ENCODE results near the gene C4orf51.

- TF ChIP-seq EZH2 (IDR thresholded peaks at IDR 0.05; ENCODE audit: borderline replicate concordance, low read depth, low read length, poor library complexity, severe bottlenecking) (no peak), CTCF (conservative IDR thresholded peaks at IDR 0.05; ENCODE audit: low read depth, low read length) (no peak)
These were observed 17.4 kb downstream of the C4orf51 start for GRCh38 chr4:145697332-145697731.
